ENCODE results near the gene GRIA3. TPM values are rescaled to one million over a fixed set of nuclear protein-coding genes. Genes with fewer than 3 reads are reported as not detected.

The GRIA3 gene
- total RNA-seq, 1 donor from 2014 or later = under 0.01 TPM

GRCh38 chrX:123189338-123189737 lies 5.3 kb downstream of the GRIA3 start:
- no peak for TF ChIP-seq CTCF (conservative IDR thresholded peaks at IDR 0.05; ENCODE audit: low read depth, low read length)
- no peak for DNase-seq (ENCODE audit: low read depth)
- no peak overlapping the region for H3K4me3 ChIP-seq (ENCODE audit: low read depth, low read length)

- H3K4me3 ChIP-seq (ENCODE audit: low read depth, low read length) = no peak overlapping the region
- no peak for TF ChIP-seq CTCF (conservative IDR thresholded peaks at IDR 0.05; ENCODE audit: low read depth, low read length)
- no peak for DNase-seq (ENCODE audit: low read depth)
These were observed 6.0 kb downstream of the GRIA3 start for GRCh38 chrX:123190096-123190495.

- TF ChIP-seq CTCF (conservative IDR thresholded peaks at IDR 0.05; ENCODE audit: low read depth, low read length) = no peak
- DNase-seq (ENCODE audit: low read depth) = no peak
These were observed 9.0 kb downstream of the GRIA3 start for GRCh38 chrX:123193101-123193500.

GRCh38 chrX:123199338-123199737 lies 15.3 kb downstream of the GRIA3 start:
- H3K4me3 ChIP-seq (ENCODE audit: low read depth, low read length) = no peak overlapping the region
- no peak for TF ChIP-seq CTCF (conservative IDR thresholded peaks at IDR 0.05; ENCODE audit: low read depth, low read length)
- no peak for DNase-seq (ENCODE audit: low read depth)

More at GRCh38 chrX:123193101-123193500, 9.0 kb downstream of the GRIA3 start:
- H3K4me3 ChIP-seq (ENCODE audit: low read depth, low read length) = no peak overlapping the region

- no peak for DNase-seq (ENCODE audit: low read depth)
- no peak overlapping the region for H3K4me3 ChIP-seq (ENCODE audit: low read depth, low read length)
- TF ChIP-seq CTCF (conservative IDR thresholded peaks at IDR 0.05; ENCODE audit: low read depth, low read length) = no peak
These were observed 17.6 kb downstream of the GRIA3 start for GRCh38 chrX:123201720-123202119.

GRCh38 chrX:123202523-123202922 lies 18.4 kb downstream of the GRIA3 start:
- H3K4me3 ChIP-seq (ENCODE audit: low read depth, low read length) = no peak overlapping the region
- DNase-seq (ENCODE audit: low read depth) = no peak
- no peak for TF ChIP-seq CTCF (conservative IDR thresholded peaks at IDR 0.05; ENCODE audit: low read depth, low read length)

- TF ChIP-seq CTCF (conservative IDR thresholded peaks at IDR 0.05; ENCODE audit: low read depth, low read length) = no peak
- H3K4me3 ChIP-seq (ENCODE audit: low read depth, low read length) = no peak overlapping the region
- no peak for DNase-seq (ENCODE audit: low read depth)
These were observed 19.7 kb downstream of the GRIA3 start for GRCh38 chrX:123203772-123204171.

All from epithelial cell of proximal tubule (primary cell).